Uterine smooth muscle cell (primary cell): ENCODE results near the gene GALNT3. TPM values are rescaled to one million over a fixed set of nuclear protein-coding genes. Genes with fewer than 3 reads are reported as not detected.

ENCODE experiments used
- total RNA-seq: library from RNA; depleted of rRNA; stranded (reverse); fragments of >200 nt; gene quantifications from 2 replicates; pipeline ENCODE4 v1.2.3, GENCODE V29; 2014

Gene GALNT3
- 0.87 and 0.89 TPM in 2 replicates for total RNA-seq

GRCh38 chr2:165793779-165794535 is at the start of gene GALNT3:
Gene GALNT3, minus strand, starts transcription at chr2:165794247. Its CDS starts 23,547 bp downstream, at chr2:165770700.

Other genes with a start within 250 kb of the GALNT3 start
- 31.0 and 36.9 TPM in 2 replicates for gene TTC21B, start 159.5 kb upstream of the GALNT3 start, total RNA-seq